ENCODE measurements around the gene AFF4.

DNA sequence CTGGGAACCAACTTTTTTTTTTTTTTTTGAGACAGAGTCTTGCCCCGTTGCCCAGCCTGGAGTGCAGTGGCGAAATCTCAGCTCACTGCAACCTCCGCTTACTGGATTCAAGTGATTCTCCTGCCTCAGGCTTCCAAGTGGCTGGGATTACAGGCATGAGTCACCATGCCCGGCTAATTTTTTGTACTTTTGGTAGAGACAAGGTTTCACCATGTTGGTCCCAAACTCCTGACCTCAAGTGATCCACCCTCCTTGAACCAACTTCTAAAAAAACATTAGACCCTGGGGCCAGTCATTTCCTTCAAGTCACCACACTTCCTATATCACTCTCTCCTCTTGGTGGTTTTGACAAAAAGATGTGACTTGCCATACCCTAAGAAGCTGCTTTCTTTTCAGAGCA lies 122.1 kb downstream of the AFF4 start:
- TF ChIP-seq POLR2AphosphoS5 (IDR thresholded peaks at IDR 0.05; ENCODE audit: low read depth, low read length) (no peak), POLR2A (IDR thresholded peaks at IDR 0.05; ENCODE audit: low read depth, low read length) (no peak)

All from GM12892 (cell line).